Measurements from ENCODE around the gene TMEM120B. TPM values are rescaled to one million over a fixed set of nuclear protein-coding genes. Genes with fewer than 3 reads are reported as not detected.
A peak's percentile ranks its signal among the peaks of the same experiment; 100 is the strongest.
"Not testable (repeated sequence)": the region's sequence is repeated elsewhere in the genome, so short reads cannot be mapped to it uniquely, and the experiment has no call there.

TMEM120B gene
- total RNA-seq, 1 donor from 2014 or later = 3.9 TPM

GRCh38 chr12:121787063-121788025 lies 74.8 kb downstream of the TMEM120B start:
- Histone ChIP-seq H3K4me1 (peaks cover 38% of the 10 kb centered on the region), H3K27me3 (no peaks in the 10 kb centered on the region), H3K4me3 (no peak overlapping the region), H3K36me3 (no peaks in the 10 kb centered on the region), H3K27ac (peak overlapping the region; percentile 66), H3K9me3 (no peaks in the 10 kb centered on the region)
- TF ChIP-seq CTCF (IDR thresholded peaks at IDR 0.05) = no peak
- no peak for TF ChIP-seq POLR2A (IDR thresholded peaks at IDR 0.05)
- TF ChIP-seq POLR2AphosphoS5 (IDR thresholded peaks at IDR 0.05; ENCODE audit: insufficient read depth in 1 of 2, low read depth in 1 of 2) = no peak
- intact Hi-C loops (cut with DNase I) = no loop called here
- no peak for DNase-seq (ENCODE audit: extremely low spot score in 2 of 2)

GRCh38 chr12:121788176-121788818 lies 75.7 kb downstream of the TMEM120B start:
- no peaks in the 10 kb centered on the region for H3K9me3 ChIP-seq
- H3K4me3 ChIP-seq = no peak overlapping the region
- no peaks in the 10 kb centered on the region for H3K36me3 ChIP-seq
- H3K27me3 ChIP-seq = no peaks in the 10 kb centered on the region
- DNase-seq (ENCODE audit: extremely low spot score in 2 of 2) = no peak
- peaks cover 37% of the 10 kb centered on the region for H3K4me1 ChIP-seq
- H3K27ac ChIP-seq = peak overlapping the region; percentile 60
- no peak for TF ChIP-seq CTCF (IDR thresholded peaks at IDR 0.05)
- no peak for TF ChIP-seq POLR2AphosphoS5 (IDR thresholded peaks at IDR 0.05; ENCODE audit: insufficient read depth in 1 of 2, low read depth in 1 of 2)
- no peak for TF ChIP-seq POLR2A (IDR thresholded peaks at IDR 0.05)
- intact Hi-C loops (cut with DNase I) = no loop called here

- H3K4me3 ChIP-seq = no peak overlapping the region
- no peak for DNase-seq (ENCODE audit: extremely low spot score in 2 of 2)
- no peak for TF ChIP-seq CTCF (IDR thresholded peaks at IDR 0.05)
- peak in 1 of 2 donors; percentile 16 for TF ChIP-seq POLR2AphosphoS5 (IDR thresholded peaks at IDR 0.05; ENCODE audit: insufficient read depth in 1 of 2, low read depth in 1 of 2)
- no peaks in the 10 kb centered on the region for H3K27me3 ChIP-seq
- no peaks in the 10 kb centered on the region for H3K36me3 ChIP-seq
- no peaks in the 10 kb centered on the region for H3K9me3 ChIP-seq
- peaks cover 43% of the 10 kb centered on the region for H3K4me1 ChIP-seq
- intact Hi-C loops (cut with DNase I) = no loop called here
- peak overlapping the region; percentile 60 for H3K27ac ChIP-seq
Measured at GRCh38 chr12:121789233-121789781, 76.8 kb downstream of the TMEM120B start.

- DNase-seq (ENCODE audit: extremely low spot score in 2 of 2) = no peak
- Histone ChIP-seq H3K27me3 (no peaks in the 10 kb centered on the region), H3K27ac (peak overlapping the region; percentile 60), H3K36me3 (no peaks in the 10 kb centered on the region), H3K9me3 (no peaks in the 10 kb centered on the region), H3K4me1 (peaks cover 43% of the 10 kb centered on the region), H3K4me3 (no peak overlapping the region)
- intact Hi-C loops (cut with DNase I) = loop anchor here (5.0 kb wide), 1 partner anchor 93 kb away; no protein-coding TSS in a partner anchor
- TF ChIP-seq POLR2A (IDR thresholded peaks at IDR 0.05) (no peak), POLR2AphosphoS5 (IDR thresholded peaks at IDR 0.05; ENCODE audit: insufficient read depth in 1 of 2, low read depth in 1 of 2) (peak in 1 of 2 donors; percentile 55)
Measured at GRCh38 chr12:121789800-121790728, 77.5 kb downstream of the TMEM120B start.

GRCh38 chr12:121790785-121791184 lies 78.2 kb downstream of the TMEM120B start:
- peak overlapping the region; percentile 7 for H3K27ac ChIP-seq
- not testable (repeated sequence) for DNase-seq (ENCODE audit: extremely low spot score in 2 of 2); H3K27me3 ChIP-seq; H3K4me3 ChIP-seq; H3K9me3 ChIP-seq; H3K36me3 ChIP-seq
- peaks cover 49% of the 10 kb centered on the region for H3K4me1 ChIP-seq
- intact Hi-C loops (cut with DNase I) = loop anchor here (5.0 kb wide), 1 partner anchor 93 kb away; no protein-coding TSS in a partner anchor
